Hepatocyte (in vitro differentiated cells): ENCODE results near the gene SNED1.

ENCODE experiments used
- EZH2 ChIP-seq: fragments of 200-600 bp; sonication (generic); IDR thresholded peaks from 2 replicates; pipeline ENCODE4 v1.6.1; 2016; ENCODE audit warnings: antibody characterized with exemption, mild to moderate bottlenecking, borderline replicate concordance
- EZH2phosphoT487 ChIP-seq: fragments of 200-600 bp; sonication (generic); IDR thresholded peaks from one replicate; pipeline ENCODE4 v1.6.1; 2018; ENCODE audit warnings: antibody characterized with exemption, mild to moderate bottlenecking, low read depth, moderate library complexity; ENCODE audit not compliant: unreplicated experiment, severe bottlenecking
- TF ChIP-seq, protein P1 (sequence below): fragments of 200-600 bp; sonication (generic); IDR thresholded peaks from 2 replicates; pipeline ENCODE4 v1.5.1; 2016; ENCODE audit warnings: antibody characterized with exemption, mild to moderate bottlenecking; ENCODE audit not compliant: poor library complexity

DNA sequence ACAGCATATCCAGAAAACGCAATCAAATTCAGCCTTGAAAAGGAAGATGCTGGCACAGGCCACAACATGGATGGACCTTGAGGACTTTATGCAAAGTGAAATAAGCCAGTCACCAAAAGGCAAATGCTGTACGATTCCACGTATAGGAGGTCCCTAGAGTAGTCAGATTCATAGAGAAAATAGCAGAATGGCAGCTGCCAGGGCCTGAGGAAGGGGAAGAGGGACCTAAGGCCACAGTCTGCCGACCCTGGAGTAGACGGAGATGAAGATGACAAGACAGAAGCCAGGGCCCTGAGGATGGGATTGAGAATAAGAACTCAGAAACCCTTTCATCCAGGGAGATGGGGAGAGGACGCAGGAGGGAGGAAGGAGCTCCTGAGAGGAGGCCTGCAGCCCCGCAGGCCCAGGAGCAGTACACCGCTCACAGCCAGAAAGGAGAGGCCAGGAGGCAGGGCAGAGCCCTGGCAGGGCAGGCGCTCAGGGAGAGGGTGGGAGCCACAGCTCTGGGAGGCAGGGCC, 111.7 kb downstream of the SNED1 start:
- TF ChIP-seq, protein P1, sequence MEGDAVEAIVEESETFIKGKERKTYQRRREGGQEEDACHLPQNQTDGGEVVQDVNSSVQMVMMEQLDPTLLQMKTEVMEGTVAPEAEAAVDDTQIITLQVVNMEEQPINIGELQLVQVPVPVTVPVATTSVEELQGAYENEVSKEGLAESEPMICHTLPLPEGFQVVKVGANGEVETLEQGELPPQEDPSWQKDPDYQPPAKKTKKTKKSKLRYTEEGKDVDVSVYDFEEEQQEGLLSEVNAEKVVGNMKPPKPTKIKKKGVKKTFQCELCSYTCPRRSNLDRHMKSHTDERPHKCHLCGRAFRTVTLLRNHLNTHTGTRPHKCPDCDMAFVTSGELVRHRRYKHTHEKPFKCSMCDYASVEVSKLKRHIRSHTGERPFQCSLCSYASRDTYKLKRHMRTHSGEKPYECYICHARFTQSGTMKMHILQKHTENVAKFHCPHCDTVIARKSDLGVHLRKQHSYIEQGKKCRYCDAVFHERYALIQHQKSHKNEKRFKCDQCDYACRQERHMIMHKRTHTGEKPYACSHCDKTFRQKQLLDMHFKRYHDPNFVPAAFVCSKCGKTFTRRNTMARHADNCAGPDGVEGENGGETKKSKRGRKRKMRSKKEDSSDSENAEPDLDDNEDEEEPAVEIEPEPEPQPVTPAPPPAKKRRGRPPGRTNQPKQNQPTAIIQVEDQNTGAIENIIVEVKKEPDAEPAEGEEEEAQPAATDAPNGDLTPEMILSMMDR: no peak
- TF ChIP-seq EZH2phosphoT487 (no peak), EZH2 (no peak)
